Body of pancreas (tissue), 4 donors: ENCODE results near the gene SRR. TPM values are rescaled to one million over a fixed set of nuclear protein-coding genes. Genes with fewer than 3 reads are reported as not detected.
"Not testable (repeated sequence)": the region's sequence is repeated elsewhere in the genome, so short reads cannot be mapped to it uniquely, and the experiment has no call there.

Experiments
- ATAC-seq: fragments of 150-250 bp; one replicate; pipeline ENCODE4 v1.9.1; 2016
- DNase-seq, 4 donors: peaks; one replicate each; pipeline ENCODE4 v3.0.0-alpha.2; 2019
- H3K27ac ChIP-seq, 4 donors: fragments of 200-600 bp; sonication (generic); 1 replicate in 3 of 4; 2 replicates in 1 of 4; pipeline versions ENCODE4 v1.5.1 to v1.6.1; 2016 to 2019; ENCODE audit warnings: mild to moderate bottlenecking in 1 of 4, mixed read lengths in 1 of 4, moderate library complexity in 1 of 4
- H3K27me3 ChIP-seq, 2 donors: fragments of 200-600 bp; sonication (generic); one replicate each; pipeline ENCODE4 v1.6.0; 2016; ENCODE audit warnings: mild to moderate bottlenecking in 1 of 2
- H3K36me3 ChIP-seq, 2 donors: fragments of 200-600 bp; sonication (generic); replicated peaks in 1 of 2; 2 replicates each; pipeline ENCODE4 v1.5.1; 2016; ENCODE audit warnings: low read depth in 2 of 2; ENCODE audit not compliant: insufficient read depth in 1 of 2
- H3K4me1 ChIP-seq: fragments of 200-600 bp; sonication (generic); one replicate; pipeline ENCODE4 v1.6.0; 2016
- H3K4me3 ChIP-seq, 2 donors: fragments of 200-600 bp; sonication (generic); 1 replicate in 1 of 2; 2 replicates in 1 of 2; pipeline ENCODE4 v1.5.1; 2016 to 2019
- H3K9me3 ChIP-seq, 3 donors: fragments of 200-600 bp; sonication (generic); 1 replicate in 2 of 3; 2 replicates in 1 of 3; pipeline ENCODE4 v1.5.1; 2016
- POLR2A ChIP-seq, 3 donors: fragments of 450-650 bp; IDR thresholded peaks; one replicate each; pipeline ENCODE4 v1.6.1; 2016; ENCODE audit warnings: antibody characterized with exemption in 3 of 3, mild to moderate bottlenecking in 2 of 3
- WGBS, 2 donors: methylation state at CpG; one replicate each; pipeline ENCODE4 v1.1.5; 2017; 5-methylcytosine and 5-hydroxymethylcytosine counted together
- intact Hi-C: fragments of 100-400 bp; cut with DNase I; formaldehyde crosslinking; loops from one replicate; pipeline ENCODE4 v1.15.1; 2023
- total RNA-seq, 2 donors: library from RNA; depleted of rRNA; stranded (reverse); fragments of >200 nt; gene quantifications; one replicate each; pipeline ENCODE4 v1.1.0, GENCODE V29; 2016
- TF ChIP-seq, protein P1 (sequence below), 7 experiments: fragments of 450-650 bp in 4 of 7; fragments of 200-600 bp in 3 of 7; sonication (generic) in 3 of 7; IDR thresholded peaks; one replicate each; pipeline ENCODE4 v1.5.1; 2016 to 2019; ENCODE audit warnings: antibody characterized with exemption in 7 of 7

SRR gene
- 1 to 10 TPM; 4.6 to 9.3 TPM for total RNA-seq

- Histone ChIP-seq H3K27ac (peak within 1 kb of the TSS; percentile 80 to 92 (median 87)), H3K9me3 (no peaks in the 10 kb centered on the region), H3K4me3 (peak within 1 kb of the TSS; percentile 80 to 83), H3K36me3 (no peaks in the 10 kb centered on the region), H3K27me3 (no peaks in the 10 kb centered on the region), H3K4me1 (peaks cover 21% of the 10 kb centered on the region)
- ATAC-seq (peak; percentile 94), DNase-seq (peak; percentile 92 to 94 (median 93))
- TF ChIP-seq, protein P1, sequence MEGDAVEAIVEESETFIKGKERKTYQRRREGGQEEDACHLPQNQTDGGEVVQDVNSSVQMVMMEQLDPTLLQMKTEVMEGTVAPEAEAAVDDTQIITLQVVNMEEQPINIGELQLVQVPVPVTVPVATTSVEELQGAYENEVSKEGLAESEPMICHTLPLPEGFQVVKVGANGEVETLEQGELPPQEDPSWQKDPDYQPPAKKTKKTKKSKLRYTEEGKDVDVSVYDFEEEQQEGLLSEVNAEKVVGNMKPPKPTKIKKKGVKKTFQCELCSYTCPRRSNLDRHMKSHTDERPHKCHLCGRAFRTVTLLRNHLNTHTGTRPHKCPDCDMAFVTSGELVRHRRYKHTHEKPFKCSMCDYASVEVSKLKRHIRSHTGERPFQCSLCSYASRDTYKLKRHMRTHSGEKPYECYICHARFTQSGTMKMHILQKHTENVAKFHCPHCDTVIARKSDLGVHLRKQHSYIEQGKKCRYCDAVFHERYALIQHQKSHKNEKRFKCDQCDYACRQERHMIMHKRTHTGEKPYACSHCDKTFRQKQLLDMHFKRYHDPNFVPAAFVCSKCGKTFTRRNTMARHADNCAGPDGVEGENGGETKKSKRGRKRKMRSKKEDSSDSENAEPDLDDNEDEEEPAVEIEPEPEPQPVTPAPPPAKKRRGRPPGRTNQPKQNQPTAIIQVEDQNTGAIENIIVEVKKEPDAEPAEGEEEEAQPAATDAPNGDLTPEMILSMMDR (IDR thresholded peaks at IDR 0.05): peak in 1 of 7 experiments; percentile 1
- TF ChIP-seq POLR2A (IDR thresholded peaks at IDR 0.05): peak; percentile 31 to 82 (median 80)
- 0% methylated on average over 3 to 90 of the region's 108 CpGs for WGBS, 2 donors
- intact Hi-C loops: no loop called here
These were observed at the start of gene SRR, which contains the start of gene SMG6 for GRCh38 chr17:2303204-2304188. SRR (plus strand) TSS chr17:2303950; CDS start chr17:2315561, 11,611 bp downstream. SMG6 (minus strand) TSS chr17:2303785; CDS start chr17:2303720, 65 bp downstream.

DNA sequence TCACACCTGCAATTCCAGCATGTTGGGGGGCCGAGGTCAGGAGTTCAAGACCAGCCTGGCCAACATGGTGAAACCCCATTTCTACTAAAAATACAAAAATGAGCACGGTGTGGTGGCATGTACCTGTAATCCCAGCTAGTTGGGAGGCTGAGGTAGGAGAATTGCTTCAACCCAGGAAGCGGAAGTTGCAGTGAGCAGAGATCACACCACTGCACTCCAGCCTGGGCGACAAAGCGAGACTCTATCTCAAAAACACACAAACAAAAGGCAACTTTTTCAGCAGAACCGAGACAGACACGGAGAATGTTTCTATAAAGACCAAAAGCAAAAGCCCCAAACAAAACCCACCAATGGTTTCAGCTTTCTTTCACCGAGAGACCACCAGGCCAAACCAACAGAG is 44.9 kb upstream of the SRR start:
- DNase-seq, intact Hi-C loops, H3K27ac ChIP-seq, H3K4me1 ChIP-seq, H3K4me3 ChIP-seq, ATAC-seq, H3K27me3 ChIP-seq, H3K36me3 ChIP-seq, H3K9me3 ChIP-seq: not testable (repeated sequence)
- 91 to 97% methylated on average over 8 of the region's 8 CpGs for WGBS, 2 donors

DNA sequence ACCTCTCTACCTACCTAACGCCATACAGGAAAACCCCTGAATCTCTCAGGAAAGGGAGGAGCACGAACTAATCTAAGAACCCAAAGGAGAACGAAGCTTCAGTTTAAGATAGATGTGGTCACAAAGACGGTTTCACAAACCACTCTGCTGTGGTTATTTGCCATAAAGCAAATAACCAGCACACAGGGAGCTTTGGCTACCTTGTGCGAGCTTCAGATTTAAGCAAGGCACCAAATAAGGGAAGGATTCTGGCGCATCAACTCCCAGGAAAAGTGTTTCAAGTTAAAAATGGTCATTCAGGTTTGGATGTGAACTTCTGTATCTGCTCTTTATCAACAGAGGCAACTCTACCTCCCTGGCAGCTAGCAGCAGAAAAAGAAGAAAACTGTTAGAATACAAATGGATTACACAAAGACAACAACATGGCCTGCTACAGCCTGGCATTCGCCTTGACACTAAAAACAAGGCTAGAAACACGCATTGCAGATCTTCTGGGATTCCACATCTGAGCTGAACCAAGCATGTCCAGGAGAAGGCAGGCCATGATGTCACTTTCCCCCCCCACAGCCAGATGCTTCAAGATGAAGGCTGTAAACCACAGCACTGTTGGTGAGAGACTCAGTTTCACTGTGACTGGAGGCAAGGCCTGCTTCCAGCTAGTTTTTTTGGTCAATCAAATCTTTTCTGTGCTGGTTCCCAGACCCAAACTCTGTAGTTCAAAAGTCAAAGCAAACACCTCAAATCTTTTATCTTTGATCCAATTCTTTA is 43.8 kb upstream of the SRR start:
- DNase-seq (no peak), ATAC-seq (no peak)
- no peaks in the 10 kb centered on the region for H3K9me3 ChIP-seq
- H3K36me3 ChIP-seq: no peaks in the 10 kb centered on the region
- WGBS, 2 donors: 79 to 90% methylated on average over 8 of the region's 8 CpGs
- no peak overlapping the region for H3K4me3 ChIP-seq
- no peaks in the 10 kb centered on the region for H3K27me3 ChIP-seq
- intact Hi-C loops: no loop called here
- TF ChIP-seq, protein P1 (IDR thresholded peaks at IDR 0.05): no peak
- no peak for TF ChIP-seq POLR2A (IDR thresholded peaks at IDR 0.05)
- H3K27ac ChIP-seq: no peak overlapping the region
- no peaks in the 10 kb centered on the region for H3K4me1 ChIP-seq

- Histone ChIP-seq H3K36me3 (no peaks in the 10 kb centered on the region), H3K4me3 (no peak overlapping the region), H3K9me3 (no peaks in the 10 kb centered on the region), H3K27me3 (no peaks in the 10 kb centered on the region), H3K27ac (no peak overlapping the region), H3K4me1 (no peaks in the 10 kb centered on the region)
- DNase-seq (no peak), ATAC-seq (no peak)
- 80 to 85% methylated on average over 2 of the region's 2 CpGs for WGBS, 2 donors
- TF ChIP-seq, protein P1 (IDR thresholded peaks at IDR 0.05): no peak
- no peak for TF ChIP-seq POLR2A (IDR thresholded peaks at IDR 0.05)
- intact Hi-C loops: no loop called here
These were observed 41.6 kb upstream of the SRR start for GRCh38 chr17:2262135-2262587.
